Epithelial cell of proximal tubule (primary cell): Measurements from ENCODE around the gene APOBEC2. TPM values are rescaled to one million over a fixed set of nuclear protein-coding genes. Genes with fewer than 3 reads are reported as not detected.

ENCODE experiments used
- DNase-seq: peaks from one replicate; pipeline ENCODE4 v3.0.0-alpha.2; 2011; ENCODE audit warnings: low read depth
- H3K4me3 ChIP-seq: 2 replicates; pipeline ENCODE4 v1.5.1; 2011; ENCODE audit warnings: low read depth, mild to moderate bottlenecking, low read length
- CTCF ChIP-seq: conservative IDR thresholded peaks from 2 replicates; pipeline ENCODE4 v1.5.1; 2012; ENCODE audit warnings: low read depth, mild to moderate bottlenecking, low read length
- total RNA-seq: library from RNA; depleted of rRNA; stranded (reverse); fragments of >200 nt; gene quantifications from 2 replicates; pipeline ENCODE4 v1.2.3, GENCODE V29; 2015

APOBEC2 gene
- total RNA-seq, 1 donor from 2014 or later: not detected

- TF ChIP-seq CTCF: peak; percentile 83
- H3K4me3 ChIP-seq: no peak overlapping the region
- DNase-seq: peak; percentile 54
Observed at GRCh38 chr6:41066867-41067304, 13.9 kb downstream of the APOBEC2 start.

GRCh38 chr6:41071501-41071922 is 18.5 kb downstream of the APOBEC2 start:
- H3K4me3 ChIP-seq: peak overlapping the region; percentile 90
- DNase-seq: no peak
- TF ChIP-seq CTCF: peak; percentile 18

- peak; percentile 93 for DNase-seq
- peak within 1 kb of the TSS; percentile 90 for H3K4me3 ChIP-seq
- no peak for TF ChIP-seq CTCF
Observed at GRCh38 chr6:41071923-41072835, 19.2 kb downstream of the APOBEC2 start, which contains the start of gene OARD1. Gene OARD1 (minus strand): TSS chr6:41072356. CDS start chr6:41071634, 722 bp downstream.

- H3K4me3 ChIP-seq: peak within 1 kb of the TSS; percentile 90
- no peak for TF ChIP-seq CTCF
- no peak for DNase-seq
Observed at GRCh38 chr6:41072836-41073202, 19.8 kb downstream of the APOBEC2 start, which contains the start of gene NFYA. Gene NFYA (plus strand): TSS chr6:41072974. CDS start chr6:41079090, 6,116 bp downstream.

- H3K4me3 ChIP-seq: peak overlapping the region; percentile 90
- peak; percentile 29 for TF ChIP-seq CTCF
- no peak for DNase-seq
Observed at GRCh38 chr6:41073203-41073967, 20.4 kb downstream of the APOBEC2 start.

- no peak for TF ChIP-seq CTCF
- H3K4me3 ChIP-seq: peak overlapping the region; percentile 90
- no peak for DNase-seq
Observed at GRCh38 chr6:41073968-41074691, 21.1 kb downstream of the APOBEC2 start.
